Astrocyte (in vitro differentiated cells and primary cell): Measurements from ENCODE around the gene GOT1. TPM values are rescaled to one million over a fixed set of nuclear protein-coding genes. Genes with fewer than 3 reads are reported as not detected.

Experiments used
- DNase-seq: peaks from one replicate; pipeline ENCODE4 v3.0.0-alpha.2; 2010; ENCODE audit warnings: low read depth
- FAIRE-seq: peaks from 2 replicates; lab custom pipeline; 2011; peaks lifted over from hg19 to GRCh38; lab: Jason Lieb, UNC
- H2AFZ ChIP-seq: 2 replicates; pipeline ENCODE4 v1.6.0; 2012; ENCODE audit warnings: low read depth, low read length, inconsistent platforms
- H3K27ac ChIP-seq: 2 replicates; pipeline ENCODE4 v1.5.1; 2011; ENCODE audit warnings: low read depth, low read length, inconsistent platforms
- H3K27me3 ChIP-seq: 2 replicates; pipeline ENCODE4 v1.6.0; 2011; ENCODE audit warnings: low read length, inconsistent platforms; ENCODE audit not compliant: insufficient read depth
- H3K36me3 ChIP-seq: 2 replicates; pipeline ENCODE4 v1.5.1; 2011; ENCODE audit warnings: low read length, inconsistent platforms; ENCODE audit not compliant: insufficient read depth
- H3K4me1 ChIP-seq: 2 replicates; pipeline ENCODE4 v1.5.1; 2011; ENCODE audit warnings: low read length, inconsistent platforms; ENCODE audit not compliant: insufficient read depth
- H3K4me2 ChIP-seq: 2 replicates; pipeline ENCODE4 v1.6.0; 2012; ENCODE audit warnings: low read length, inconsistent platforms
- H3K4me3 ChIP-seq: 2 replicates; pipeline ENCODE4 v1.5.1; 2011; ENCODE audit warnings: low read depth, mild to moderate bottlenecking, low read length, inconsistent platforms; ENCODE audit not compliant: insufficient read depth
- H3K79me2 ChIP-seq: 2 replicates; pipeline ENCODE4 v1.6.0; 2012; ENCODE audit warnings: mild to moderate bottlenecking, low read length, inconsistent platforms; ENCODE audit not compliant: insufficient read depth
- H3K9ac ChIP-seq: 2 replicates; pipeline ENCODE4 v1.6.0; 2012; ENCODE audit warnings: mild to moderate bottlenecking, low read length, inconsistent platforms
- H3K9me3 ChIP-seq: 2 replicates; pipeline ENCODE4 v1.5.1; 2012; ENCODE audit warnings: low read depth, mild to moderate bottlenecking, low read length, inconsistent platforms; ENCODE audit not compliant: insufficient read depth
- H4K20me1 ChIP-seq: 2 replicates; pipeline ENCODE4 v1.6.0; 2012; ENCODE audit warnings: low read length, inconsistent platforms; ENCODE audit not compliant: insufficient read depth
- H3K27ac Mint-ChIP-seq: one replicate; pipeline ENCODE4 v1.8.0; 2021; ENCODE audit warnings: mild to moderate bottlenecking, mixed read lengths; ENCODE audit not compliant: unreplicated experiment
- H3K27me3 Mint-ChIP-seq: one replicate; pipeline ENCODE4 v1.8.0; 2021; ENCODE audit warnings: low read depth, mixed read lengths; ENCODE audit not compliant: unreplicated experiment
- H3K36me3 Mint-ChIP-seq: one replicate; pipeline ENCODE4 v1.8.0; 2021; ENCODE audit warnings: low read depth, mixed read lengths; ENCODE audit not compliant: unreplicated experiment
- H3K4me1 Mint-ChIP-seq: one replicate; pipeline ENCODE4 v1.8.0; 2021; ENCODE audit warnings: low read depth, mixed read lengths; ENCODE audit not compliant: unreplicated experiment
- H3K4me3 Mint-ChIP-seq: one replicate; pipeline ENCODE4 v1.8.0; 2021; ENCODE audit warnings: mild to moderate bottlenecking, moderate library complexity, mixed read lengths; ENCODE audit not compliant: unreplicated experiment
- H3K9me3 Mint-ChIP-seq: one replicate; pipeline ENCODE4 v1.8.0; 2021; ENCODE audit warnings: mild to moderate bottlenecking, mixed read lengths; ENCODE audit not compliant: unreplicated experiment
- EZH2 ChIP-seq: IDR thresholded peaks from 2 replicates; pipeline ENCODE4 v1.6.1; 2012; ENCODE audit warnings: mild to moderate bottlenecking, low read length, inconsistent platforms; ENCODE audit not compliant: insufficient read depth
- total RNA-seq: library from RNA; stranded (reverse); gene quantifications from 2 replicates; pipeline ENCODE4 v1.2.1, GENCODE V29; 2021
- TF ChIP-seq, protein P1 (sequence below): IDR thresholded peaks from 2 replicates; pipeline ENCODE4 v1.5.1; 2011; ENCODE audit warnings: low read depth, mild to moderate bottlenecking, inconsistent platforms, low read length, moderate library complexity; ENCODE audit not compliant: insufficient read depth

Gene GOT1
- total RNA-seq, 1 donor from 2014 or later: 46.8 TPM

DNA sequence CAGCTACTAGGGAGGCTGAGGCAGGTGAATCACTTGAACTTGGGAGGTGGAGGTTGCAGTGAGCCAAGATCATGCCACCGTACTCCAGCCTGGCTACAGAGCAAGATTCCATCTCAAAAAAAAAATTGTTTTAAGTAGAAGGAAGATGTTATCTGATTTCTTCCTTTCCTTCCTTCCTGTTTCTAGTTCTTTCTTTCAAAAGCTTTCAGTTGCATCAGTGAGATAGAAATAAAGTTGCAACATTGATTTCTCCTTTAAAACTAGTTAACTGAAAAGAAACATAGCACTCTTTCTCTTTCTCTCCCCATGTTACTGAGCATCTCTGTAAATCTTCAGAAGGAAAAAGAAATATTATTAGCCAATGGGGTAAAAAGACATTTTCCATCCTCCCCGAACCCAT lies 63.8 kb downstream of the GOT1 start:
- Mint-ChIP-seq H3K4me1 (peaks cover 39% of the 10 kb centered on the region), H3K27ac (no peak overlapping the region), H3K36me3 (peaks cover 2% of the 10 kb centered on the region), H3K4me3 (no peak overlapping the region), H3K27me3 (no peaks in the 10 kb centered on the region), H3K9me3 (no peaks in the 10 kb centered on the region)
- Histone ChIP-seq H3K36me3 (no peaks in the 10 kb centered on the region), H3K4me1 (peaks cover 4% of the 10 kb centered on the region), H3K27ac (no peak overlapping the region), H2AFZ (no peak overlapping the region), H3K4me2 (no peak overlapping the region), H3K79me2 (no peaks in the 10 kb centered on the region), H3K9ac (no peak overlapping the region), H4K20me1 (no peaks in the 10 kb centered on the region), H3K4me3 (no peak overlapping the region), H3K9me3 (no peaks in the 10 kb centered on the region), H3K27me3 (no peaks in the 10 kb centered on the region)
- FAIRE-seq (no peak), DNase-seq (no peak)
- TF ChIP-seq, protein P1, sequence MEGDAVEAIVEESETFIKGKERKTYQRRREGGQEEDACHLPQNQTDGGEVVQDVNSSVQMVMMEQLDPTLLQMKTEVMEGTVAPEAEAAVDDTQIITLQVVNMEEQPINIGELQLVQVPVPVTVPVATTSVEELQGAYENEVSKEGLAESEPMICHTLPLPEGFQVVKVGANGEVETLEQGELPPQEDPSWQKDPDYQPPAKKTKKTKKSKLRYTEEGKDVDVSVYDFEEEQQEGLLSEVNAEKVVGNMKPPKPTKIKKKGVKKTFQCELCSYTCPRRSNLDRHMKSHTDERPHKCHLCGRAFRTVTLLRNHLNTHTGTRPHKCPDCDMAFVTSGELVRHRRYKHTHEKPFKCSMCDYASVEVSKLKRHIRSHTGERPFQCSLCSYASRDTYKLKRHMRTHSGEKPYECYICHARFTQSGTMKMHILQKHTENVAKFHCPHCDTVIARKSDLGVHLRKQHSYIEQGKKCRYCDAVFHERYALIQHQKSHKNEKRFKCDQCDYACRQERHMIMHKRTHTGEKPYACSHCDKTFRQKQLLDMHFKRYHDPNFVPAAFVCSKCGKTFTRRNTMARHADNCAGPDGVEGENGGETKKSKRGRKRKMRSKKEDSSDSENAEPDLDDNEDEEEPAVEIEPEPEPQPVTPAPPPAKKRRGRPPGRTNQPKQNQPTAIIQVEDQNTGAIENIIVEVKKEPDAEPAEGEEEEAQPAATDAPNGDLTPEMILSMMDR: no peak
- TF ChIP-seq EZH2: no peak

DNA sequence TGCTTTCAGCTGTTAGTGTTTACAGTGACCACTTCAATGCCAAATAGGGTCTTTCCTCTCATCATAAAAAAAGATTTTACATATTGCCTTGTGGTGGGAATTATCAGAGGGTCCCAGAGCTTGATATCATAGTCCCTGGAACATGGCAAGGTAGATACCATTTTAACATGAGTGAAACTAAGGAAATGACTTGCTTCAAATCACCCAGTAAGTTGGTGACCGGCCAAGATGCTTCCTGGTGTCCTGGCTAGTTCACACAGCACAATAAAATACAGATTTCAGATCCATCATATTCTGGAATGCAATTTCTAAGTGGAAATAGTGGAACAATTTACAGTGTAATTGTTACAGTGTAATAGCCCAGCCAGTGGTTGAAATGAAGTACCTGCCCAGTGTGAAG lies 64.7 kb downstream of the GOT1 start:
- Histone ChIP-seq H4K20me1 (no peaks in the 10 kb centered on the region), H3K9me3 (no peaks in the 10 kb centered on the region), H3K27me3 (no peaks in the 10 kb centered on the region), H3K4me3 (no peak overlapping the region), H3K36me3 (no peaks in the 10 kb centered on the region), H3K27ac (no peak overlapping the region), H3K4me1 (peaks cover 4% of the 10 kb centered on the region), H3K4me2 (no peak overlapping the region), H3K9ac (no peak overlapping the region), H3K79me2 (no peaks in the 10 kb centered on the region), H2AFZ (no peak overlapping the region)
- DNase-seq (no peak), FAIRE-seq (no peak)
- H3K27ac Mint-ChIP-seq: no peak overlapping the region
- TF ChIP-seq EZH2: no peak
- TF ChIP-seq, protein P1: no peak
- H3K9me3 Mint-ChIP-seq: no peaks in the 10 kb centered on the region
- H3K27me3 Mint-ChIP-seq: no peaks in the 10 kb centered on the region
- H3K36me3 Mint-ChIP-seq: peaks cover 2% of the 10 kb centered on the region
- H3K4me1 Mint-ChIP-seq: peaks cover 36% of the 10 kb centered on the region
- no peak overlapping the region for H3K4me3 Mint-ChIP-seq

DNA sequence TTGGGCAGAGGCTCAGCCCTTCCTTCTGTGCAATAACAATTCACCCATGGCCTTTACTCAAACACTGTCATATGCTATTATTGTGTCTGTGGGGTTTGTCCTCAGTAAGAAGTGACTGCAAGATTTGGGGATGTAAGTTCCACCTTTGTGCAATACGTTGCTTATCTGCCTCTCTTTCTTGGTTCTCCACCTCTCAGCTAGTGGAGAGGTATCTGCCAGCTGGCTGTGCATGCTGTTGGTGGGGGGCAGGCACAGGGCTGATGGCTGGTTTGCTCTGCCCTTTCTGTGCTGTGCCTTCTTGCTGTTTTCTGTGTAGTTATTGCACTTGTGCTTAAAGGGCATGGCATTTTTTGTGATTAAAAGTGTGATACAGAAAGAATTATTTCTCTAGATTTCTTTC lies 65.1 kb downstream of the GOT1 start:
- Mint-ChIP-seq H3K9me3 (no peaks in the 10 kb centered on the region), H3K27ac (no peak overlapping the region), H3K36me3 (peaks cover 2% of the 10 kb centered on the region), H3K4me3 (no peak overlapping the region), H3K27me3 (no peaks in the 10 kb centered on the region), H3K4me1 (peaks cover 33% of the 10 kb centered on the region)
- peaks cover 4% of the 10 kb centered on the region for H3K4me1 ChIP-seq
- no peaks in the 10 kb centered on the region for H3K9me3 ChIP-seq
- no peaks in the 10 kb centered on the region for H3K79me2 ChIP-seq
- H2AFZ ChIP-seq: no peak overlapping the region
- DNase-seq (no peak), FAIRE-seq (no peak)
- H3K9ac ChIP-seq: no peak overlapping the region
- H3K4me3 ChIP-seq: no peak overlapping the region
- no peak overlapping the region for H3K4me2 ChIP-seq
- no peak overlapping the region for H3K27ac ChIP-seq
- H3K27me3 ChIP-seq: no peaks in the 10 kb centered on the region
- TF ChIP-seq, protein P1: no peak
- TF ChIP-seq EZH2: no peak
- H4K20me1 ChIP-seq: no peaks in the 10 kb centered on the region
- no peaks in the 10 kb centered on the region for H3K36me3 ChIP-seq
